Lower lobe of right lung (tissue), 2 donors: ENCODE results near the gene TPH2. TPM values are rescaled to one million over a fixed set of nuclear protein-coding genes. Genes with fewer than 3 reads are reported as not detected.

ENCODE experiments used
- ATAC-seq, 2 donors: fragments of 200-7000 bp; cut with Tn5 transposase; one replicate each; pipeline ENCODE4 v1.9.1; 2020 to 2022; ENCODE audit warnings: mild to moderate bottlenecking in 2 of 2, moderate library complexity in 2 of 2
- DNase-seq: peaks from one replicate; pipeline ENCODE4 v3.0.0-alpha.2; 2020
- H3K27ac ChIP-seq: fragments of 200-600 bp; one replicate; pipeline ENCODE4 v1.8.0; 2022
- H3K27me3 ChIP-seq: fragments of 200-600 bp; one replicate; pipeline ENCODE4 v1.8.0; 2022; ENCODE audit warnings: low read depth
- H3K36me3 ChIP-seq: fragments of 200-600 bp; one replicate; pipeline ENCODE4 v1.8.0; 2022; ENCODE audit warnings: mild to moderate bottlenecking
- H3K4me1 ChIP-seq: fragments of 200-600 bp; one replicate; pipeline ENCODE4 v1.8.0; 2022
- H3K4me3 ChIP-seq: fragments of 200-600 bp; one replicate; pipeline ENCODE4 v1.8.0; 2022; ENCODE audit warnings: mild to moderate bottlenecking
- H3K9me3 ChIP-seq: fragments of 200-600 bp; one replicate; pipeline ENCODE4 v1.8.0; 2022
- CTCF ChIP-seq: fragments of 200-600 bp; IDR thresholded peaks from one replicate; pipeline ENCODE4 v1.8.0; 2022; ENCODE audit warnings: antibody characterized with exemption, mild to moderate bottlenecking
- intact Hi-C: fragments of 100-400 bp; cut with DNase I; formaldehyde crosslinking; loops from one replicate; pipeline ENCODE4 v1.11.0; 2022
- total RNA-seq: library from RNA; stranded (reverse); fragmentation: NEBNext Ultra II Directional; extraction: Animal tissue kit (Norgen Biotek cat#: 25700); gene quantifications from one replicate; pipeline ENCODE4 v1.2.1, GENCODE V29; 2021
- donor health status: DM: no; HTN: yes; CAD: no; lungs with severe emphysema.

TPH2 gene
- total RNA-seq, 1 donor from 2014 or later, result not detected

DNA sequence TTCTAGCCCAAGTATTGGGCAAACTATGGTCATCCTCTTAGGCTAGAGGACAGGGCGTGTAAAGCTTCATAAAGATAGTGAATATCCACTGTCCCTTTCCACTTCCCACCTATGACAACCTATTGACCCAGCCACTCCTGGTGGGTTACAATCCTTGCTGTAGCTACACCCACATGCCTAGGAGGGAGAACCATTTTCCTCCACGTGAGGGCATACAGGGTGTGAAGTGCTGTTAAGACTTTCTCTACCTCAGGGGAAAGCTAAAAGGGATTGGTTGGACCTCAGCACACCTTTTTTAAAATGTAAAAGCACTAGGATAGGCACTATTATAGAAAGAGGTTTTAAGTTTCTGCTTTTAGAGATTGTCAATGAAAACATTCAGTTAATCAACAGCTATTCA lies 124.4 kb downstream of the TPH2 start:
- intact Hi-C loops, result no loop called here
- Histone ChIP-seq H3K36me3 (no peaks in the 10 kb centered on the region), H3K9me3 (no peaks in the 10 kb centered on the region), H3K4me3 (no peak overlapping the region), H3K27ac (no peak overlapping the region), H3K4me1 (no peaks in the 10 kb centered on the region), H3K27me3 (no peaks in the 10 kb centered on the region)
- DNase-seq (no peak), ATAC-seq (no peak)
- no peak for TF ChIP-seq CTCF

DNA sequence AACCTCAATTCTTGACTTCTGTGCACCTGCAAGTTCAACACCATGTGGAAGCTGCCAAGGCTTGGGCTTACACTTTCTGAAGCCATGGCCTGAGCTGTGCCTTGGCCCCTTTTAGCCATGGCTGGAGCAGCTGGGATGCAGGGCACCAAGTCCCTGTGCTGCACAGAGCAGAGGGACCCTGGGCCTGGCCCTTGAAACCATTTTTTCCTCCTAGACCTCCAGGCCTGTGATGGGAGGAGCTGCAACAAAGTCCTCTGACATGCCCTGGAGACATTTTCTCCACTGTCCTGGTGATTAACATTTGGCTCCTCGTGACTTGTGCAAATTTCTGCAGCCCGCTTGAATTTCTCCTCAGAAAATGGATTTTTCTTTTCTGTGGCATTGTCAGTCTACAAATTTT lies 132.4 kb downstream of the TPH2 start:
- Histone ChIP-seq H3K36me3 (no peaks in the 10 kb centered on the region), H3K9me3 (no peaks in the 10 kb centered on the region), H3K4me1 (no peaks in the 10 kb centered on the region)

DNA sequence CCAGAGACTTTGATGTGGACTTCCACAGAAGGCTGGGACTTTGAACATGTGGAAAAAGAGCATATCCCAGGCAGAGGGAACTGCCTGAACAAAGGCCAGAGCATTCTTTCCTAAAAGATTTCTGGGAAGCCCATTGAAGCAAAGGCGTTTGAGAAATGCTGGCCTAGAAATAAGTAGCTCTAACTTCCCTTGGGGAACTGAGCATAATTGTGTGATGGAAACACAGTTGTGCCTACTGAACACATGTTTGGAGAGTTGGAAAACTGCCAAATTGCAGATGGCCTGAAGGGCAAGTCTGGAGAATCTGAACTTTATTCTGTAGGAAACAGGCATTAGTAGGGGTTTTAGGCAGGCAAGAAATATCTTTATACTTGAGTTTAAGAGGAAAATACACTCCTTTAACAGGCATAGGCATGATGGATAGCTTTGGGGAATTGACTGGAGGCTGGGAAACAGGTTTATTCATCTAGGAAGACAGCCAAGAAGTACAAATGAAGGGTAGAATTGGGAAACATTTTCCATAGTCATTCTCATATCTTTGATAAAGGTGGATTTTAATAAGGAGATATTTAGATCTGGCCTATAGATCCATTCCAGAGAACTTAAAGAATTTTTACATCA lies 134.1 kb downstream of the TPH2 start:
- no peak for ATAC-seq
- no peaks in the 10 kb centered on the region for H3K36me3 ChIP-seq
- H3K27ac ChIP-seq, result no peak overlapping the region
- no peaks in the 10 kb centered on the region for H3K9me3 ChIP-seq
- no peak for TF ChIP-seq CTCF
- no peaks in the 10 kb centered on the region for H3K4me1 ChIP-seq
- H3K27me3 ChIP-seq, result no peaks in the 10 kb centered on the region
- H3K4me3 ChIP-seq, result no peak overlapping the region
- no peak for DNase-seq
- intact Hi-C loops, result no loop called here

More for the DNA sequence above, 132.4 kb downstream of the TPH2 start:
- TF ChIP-seq CTCF, result no peak
- intact Hi-C loops, result no loop called here
- ATAC-seq (no peak), DNase-seq (no peak)
- no peak overlapping the region for H3K27ac ChIP-seq
- no peak overlapping the region for H3K4me3 ChIP-seq
- H3K27me3 ChIP-seq, result no peaks in the 10 kb centered on the region

- Histone ChIP-seq H3K36me3 (no peaks in the 10 kb centered on the region), H3K4me3 (no peak overlapping the region), H3K27me3 (no peaks in the 10 kb centered on the region), H3K27ac (no peak overlapping the region), H3K9me3 (no peaks in the 10 kb centered on the region), H3K4me1 (no peaks in the 10 kb centered on the region)
- no peak for TF ChIP-seq CTCF
- ATAC-seq (no peak), DNase-seq (no peak)
- intact Hi-C loops, result no loop called here
Observed at GRCh38 chr12:72074065-72074464, 135.4 kb downstream of the TPH2 start.

GRCh38 chr12:72074956-72075355 lies 136.3 kb downstream of the TPH2 start:
- H3K9me3 ChIP-seq, result no peaks in the 10 kb centered on the region
- no peaks in the 10 kb centered on the region for H3K4me1 ChIP-seq
- no peaks in the 10 kb centered on the region for H3K36me3 ChIP-seq
- no peak for ATAC-seq
- no peak overlapping the region for H3K4me3 ChIP-seq
- H3K27me3 ChIP-seq, result no peaks in the 10 kb centered on the region
- no peak for DNase-seq
- no peak overlapping the region for H3K27ac ChIP-seq
- intact Hi-C loops, result no loop called here
- TF ChIP-seq CTCF, result no peak
